Gastrocnemius medialis (tissue), 4 donors: ENCODE results near the gene CELF4. TPM values are rescaled to one million over a fixed set of nuclear protein-coding genes. Genes with fewer than 3 reads are reported as not detected.

Experiments used
- ATAC-seq, 2 donors: fragments of 150-250 bp; one replicate each; pipeline ENCODE4 v1.9.1; 2016
- DNase-seq, 2 donors: peaks; one replicate each; pipeline ENCODE4 v3.0.0-alpha.2; 2019
- H3K27ac ChIP-seq, 4 donors: fragments of 200-600 bp; sonication (generic); 1 replicate in 1 of 4; 2 replicates in 3 of 4; pipeline ENCODE4 v1.5.1; 2016 to 2018; ENCODE audit warnings: mild to moderate bottlenecking in 2 of 4, moderate library complexity in 1 of 4
- H3K27me3 ChIP-seq, 3 donors: fragments of 200-600 bp; sonication (generic) in 2 of 3; 1 replicate in 1 of 3; 2 replicates in 2 of 3; pipeline versions ENCODE4 v1.5.1 to v1.6.0; 2016 to 2019; ENCODE audit warnings: mild to moderate bottlenecking in 1 of 3, moderate library complexity in 1 of 3
- H3K36me3 ChIP-seq, 2 donors: fragments of 200-600 bp; sonication (generic) in 1 of 2; one replicate each; pipeline ENCODE4 v1.5.1; 2017 to 2018
- H3K4me1 ChIP-seq, 2 donors: fragments of 200-600 bp; sonication (generic) in 1 of 2; one replicate each; pipeline ENCODE4 v1.5.1; 2016 to 2017; ENCODE audit warnings: mild to moderate bottlenecking in 2 of 2
- H3K4me3 ChIP-seq, 4 donors: fragments of 200-600 bp; sonication (generic) in 3 of 4; 1 replicate in 1 of 4; 2 replicates in 3 of 4; pipeline ENCODE4 v1.5.1; 2016 to 2019; ENCODE audit warnings: mild to moderate bottlenecking in 2 of 4
- H3K9me3 ChIP-seq, 3 donors: fragments of 200-600 bp; sonication (generic) in 2 of 3; 1 replicate in 1 of 3; 2 replicates in 2 of 3; pipeline ENCODE4 v1.5.1; 2016 to 2019
- CTCF ChIP-seq, 5 experiments: fragments of 450-650 bp in 3 of 5; fragments of 200-600 bp in 2 of 5; sonication (generic) in 2 of 5; IDR thresholded peaks in 4 of 5; conservative IDR thresholded peaks in 1 of 5; 1 replicate in 4 of 5; 2 replicates in 1 of 5; pipeline ENCODE4 v1.5.1; 2016 to 2019; ENCODE audit warnings: antibody characterized with exemption in 5 of 5, mild to moderate bottlenecking in 3 of 5, moderate library complexity in 3 of 5
- POLR2A ChIP-seq, 2 donors: fragments of 450-650 bp; IDR thresholded peaks; one replicate each; pipeline ENCODE4 v1.6.1; 2017; ENCODE audit warnings: antibody characterized with exemption in 2 of 2, mild to moderate bottlenecking in 2 of 2, moderate library complexity in 2 of 2
- in situ Hi-C, 4 donors: fragments of 200-750 bp; cut with MboI; loops; one replicate each; pipeline versions ENCODE4 v1.15.0 to v1.8.0; 2017; ENCODE audit warnings: low sequenced_read_pairs in 4 of 4
- intact Hi-C: fragments of 100-400 bp; cut with DNase I; formaldehyde crosslinking; loops from one replicate; pipeline ENCODE4 v1.15.1; 2023; ENCODE audit warnings: low total_unique reads
- total RNA-seq, 4 donors: library from RNA; depleted of rRNA; stranded (reverse); fragments of >200 nt; gene quantifications; one replicate each; pipeline versions ENCODE4 v1.1.0 to v1.2.3, GENCODE V29; 2016

The CELF4 gene
- total RNA-seq, 4 donors from 2014 or later = not detected

- no peak overlapping the region for H3K27ac ChIP-seq
- no peak for TF ChIP-seq POLR2A (IDR thresholded peaks at IDR 0.05)
- TF ChIP-seq CTCF (IDR thresholded peaks at IDR 0.05 in 4 of 5, conservative IDR thresholded peaks at IDR 0.05 in 1 of 5) = no peak
- ATAC-seq (no peak), DNase-seq (no peak)
- H3K4me3 ChIP-seq = no peak overlapping the region
- no peaks in the 10 kb centered on the region for H3K9me3 ChIP-seq
- H3K36me3 ChIP-seq = no peaks in the 10 kb centered on the region
- H3K4me1 ChIP-seq = peaks cover 0 to 3% of the 10 kb centered on the region in 2 donors
- in situ Hi-C loops (no loop called here), intact Hi-C loops (no loop called here)
- H3K27me3 ChIP-seq = peaks cover 37 to 50% (median 50%) of the 10 kb centered on the region in 3 donors
Observed at GRCh38 chr18:37489998-37490397, 75.6 kb downstream of the CELF4 start.

- DNase-seq (no peak), ATAC-seq (no peak)
- Histone ChIP-seq H3K4me1 (peaks cover 0 to 3% of the 10 kb centered on the region in 2 donors), H3K27me3 (peaks cover 46 to 60% (median 59%) of the 10 kb centered on the region in 3 donors), H3K27ac (no peak overlapping the region), H3K4me3 (no peak overlapping the region), H3K9me3 (no peaks in the 10 kb centered on the region), H3K36me3 (no peaks in the 10 kb centered on the region)
- in situ Hi-C loops = no loop called here
- TF ChIP-seq POLR2A (IDR thresholded peaks at IDR 0.05) (no peak), CTCF (IDR thresholded peaks at IDR 0.05 in 4 of 5, conservative IDR thresholded peaks at IDR 0.05 in 1 of 5) (no peak)
- intact Hi-C loops = no loop called here
Observed at GRCh38 chr18:37489011-37489410, 76.6 kb downstream of the CELF4 start.

GRCh38 chr18:37487400-37487867 lies 78.2 kb downstream of the CELF4 start:
- ATAC-seq (no peak), DNase-seq (no peak)
- peaks cover 46 to 65% (median 62%) of the 10 kb centered on the region in 3 donors for H3K27me3 ChIP-seq
- intact Hi-C loops = no loop called here
- in situ Hi-C loops = no loop called here
- TF ChIP-seq CTCF (IDR thresholded peaks at IDR 0.05 in 4 of 5, conservative IDR thresholded peaks at IDR 0.05 in 1 of 5) (no peak), POLR2A (IDR thresholded peaks at IDR 0.05) (no peak)
- no peak overlapping the region for H3K4me3 ChIP-seq
- no peaks in the 10 kb centered on the region for H3K9me3 ChIP-seq
- no peaks in the 10 kb centered on the region for H3K36me3 ChIP-seq
- H3K27ac ChIP-seq = no peak overlapping the region
- peaks cover 0 to 3% of the 10 kb centered on the region in 2 donors for H3K4me1 ChIP-seq

- H3K4me1 ChIP-seq = peaks cover 0 to 3% of the 10 kb centered on the region in 2 donors
- intact Hi-C loops (no loop called here), in situ Hi-C loops (no loop called here)
- H3K4me3 ChIP-seq = no peak overlapping the region
- DNase-seq = no peak
- H3K27me3 ChIP-seq = peaks cover 46 to 65% (median 62%) of the 10 kb centered on the region in 3 donors
- no peaks in the 10 kb centered on the region for H3K36me3 ChIP-seq
- H3K9me3 ChIP-seq = no peaks in the 10 kb centered on the region
- ATAC-seq = no peak
- H3K27ac ChIP-seq = no peak overlapping the region
- TF ChIP-seq CTCF (IDR thresholded peaks at IDR 0.05 in 4 of 5, conservative IDR thresholded peaks at IDR 0.05 in 1 of 5) (no peak), POLR2A (IDR thresholded peaks at IDR 0.05) (no peak)
Observed at GRCh38 chr18:37486848-37487247, 78.8 kb downstream of the CELF4 start.
